Neuron (in vitro differentiated cells): Measurements from ENCODE around the gene PPP4R1.

Experiments
- H2AFZ ChIP-seq: one replicate; pipeline ENCODE4 v1.6.1; 2013; ENCODE audit warnings: low read depth, mild to moderate bottlenecking, inconsistent platforms, low read length, moderate library complexity
- H3K27me3 ChIP-seq: one replicate; pipeline ENCODE4 v1.6.1; 2013; ENCODE audit warnings: low read length; ENCODE audit not compliant: insufficient read depth
- H3K36me3 ChIP-seq: one replicate; pipeline ENCODE4 v1.6.1; 2013; ENCODE audit warnings: low read length; ENCODE audit not compliant: insufficient read depth
- H3K4me1 ChIP-seq: one replicate; pipeline ENCODE4 v1.6.1; 2013; ENCODE audit warnings: low read length; ENCODE audit not compliant: insufficient read depth
- H3K4me3 ChIP-seq: 2 replicates; pipeline ENCODE4 v1.5.1; 2013; ENCODE audit warnings: mild to moderate bottlenecking, low read length, moderate library complexity
- H3K9me3 ChIP-seq: one replicate; pipeline ENCODE4 v1.6.1; 2013; ENCODE audit warnings: low read length

The PPP4R1 gene

GRCh38 chr18:9614401-9615279 lies at the start of gene PPP4R1:
PPP4R1 (minus strand) TSS chr18:9614559; CDS start chr18:9614484, 75 bp downstream.
- H3K27me3 ChIP-seq = no peaks in the 10 kb centered on the region
- H3K36me3 ChIP-seq = peaks cover 9% of the 10 kb centered on the region
- peaks cover 5% of the 10 kb centered on the region for H3K9me3 ChIP-seq
- H2AFZ ChIP-seq = no peak within 1 kb of the TSS
- peaks cover 28% of the 10 kb centered on the region for H3K4me1 ChIP-seq
- peak within 1 kb of the TSS; percentile 97 for H3K4me3 ChIP-seq

- no peaks in the 10 kb centered on the region for H3K36me3 ChIP-seq
- no peak overlapping the region for H2AFZ ChIP-seq
- no peak overlapping the region for H3K4me3 ChIP-seq
- H3K9me3 ChIP-seq = no peaks in the 10 kb centered on the region
- peaks cover 19% of the 10 kb centered on the region for H3K4me1 ChIP-seq
- H3K27me3 ChIP-seq = no peaks in the 10 kb centered on the region
Observed at GRCh38 chr18:9663377-9663776, 49.0 kb upstream of the PPP4R1 start.

GRCh38 chr18:9661564-9661963 lies 47.2 kb upstream of the PPP4R1 start:
- H2AFZ ChIP-seq = no peak overlapping the region
- no peak overlapping the region for H3K4me3 ChIP-seq
- H3K9me3 ChIP-seq = no peaks in the 10 kb centered on the region
- H3K27me3 ChIP-seq = no peaks in the 10 kb centered on the region
- H3K4me1 ChIP-seq = peaks cover 19% of the 10 kb centered on the region
- no peaks in the 10 kb centered on the region for H3K36me3 ChIP-seq

GRCh38 chr18:9659499-9660375 lies 45.4 kb upstream of the PPP4R1 start:
- Histone ChIP-seq H2AFZ (no peak overlapping the region), H3K36me3 (no peaks in the 10 kb centered on the region), H3K27me3 (no peaks in the 10 kb centered on the region), H3K4me3 (no peak overlapping the region), H3K4me1 (peaks cover 20% of the 10 kb centered on the region), H3K9me3 (no peaks in the 10 kb centered on the region)

GRCh38 chr18:9658087-9658641 lies 43.8 kb upstream of the PPP4R1 start:
- H3K4me3 ChIP-seq = no peak overlapping the region
- H3K27me3 ChIP-seq = no peaks in the 10 kb centered on the region
- peaks cover 20% of the 10 kb centered on the region for H3K4me1 ChIP-seq
- no peaks in the 10 kb centered on the region for H3K36me3 ChIP-seq
- no peaks in the 10 kb centered on the region for H3K9me3 ChIP-seq
- H2AFZ ChIP-seq = no peak overlapping the region

- H3K27me3 ChIP-seq = no peaks in the 10 kb centered on the region
- no peak overlapping the region for H3K4me3 ChIP-seq
- H2AFZ ChIP-seq = no peak overlapping the region
- H3K4me1 ChIP-seq = peaks cover 20% of the 10 kb centered on the region
- no peaks in the 10 kb centered on the region for H3K36me3 ChIP-seq
- no peaks in the 10 kb centered on the region for H3K9me3 ChIP-seq
Observed at GRCh38 chr18:9655232-9655767, 40.9 kb upstream of the PPP4R1 start.

DNA sequence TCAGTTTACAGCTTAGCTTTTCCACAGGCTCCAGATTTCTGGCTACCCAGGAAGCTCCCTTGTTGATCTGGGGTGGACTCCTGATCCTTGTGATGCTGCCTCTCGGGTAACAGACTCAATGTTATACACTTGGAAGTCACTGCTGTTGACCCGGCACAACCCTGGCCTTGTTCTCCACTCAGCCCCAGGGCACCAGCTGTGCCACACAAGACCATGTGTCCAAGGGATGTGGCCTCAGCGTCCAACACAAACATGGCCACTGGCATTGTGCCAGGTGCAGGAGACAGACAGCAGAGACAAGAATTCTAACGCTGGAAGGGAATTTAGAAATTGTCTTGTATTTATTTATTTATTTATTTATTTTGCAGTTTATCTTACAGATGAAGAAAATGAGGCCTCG lies 39.0 kb upstream of the PPP4R1 start:
- H3K9me3 ChIP-seq = no peaks in the 10 kb centered on the region
- no peak overlapping the region for H2AFZ ChIP-seq
- no peaks in the 10 kb centered on the region for H3K27me3 ChIP-seq
- peaks cover 20% of the 10 kb centered on the region for H3K4me1 ChIP-seq
- H3K36me3 ChIP-seq = no peaks in the 10 kb centered on the region
- H3K4me3 ChIP-seq = no peak overlapping the region

- H2AFZ ChIP-seq = no peak overlapping the region
- H3K4me3 ChIP-seq = no peak overlapping the region
- peaks cover 2% of the 10 kb centered on the region for H3K4me1 ChIP-seq
- no peaks in the 10 kb centered on the region for H3K36me3 ChIP-seq
- no peaks in the 10 kb centered on the region for H3K9me3 ChIP-seq
- no peaks in the 10 kb centered on the region for H3K27me3 ChIP-seq
Observed at GRCh38 chr18:9649164-9649540, 34.8 kb upstream of the PPP4R1 start.

- no peak overlapping the region for H3K4me3 ChIP-seq
- peaks cover 7% of the 10 kb centered on the region for H3K4me1 ChIP-seq
- no peaks in the 10 kb centered on the region for H3K27me3 ChIP-seq
- H3K36me3 ChIP-seq = no peaks in the 10 kb centered on the region
- no peak overlapping the region for H2AFZ ChIP-seq
- no peaks in the 10 kb centered on the region for H3K9me3 ChIP-seq
Observed at GRCh38 chr18:9648431-9649163, 34.2 kb upstream of the PPP4R1 start.

GRCh38 chr18:9647496-9648323 lies 33.4 kb upstream of the PPP4R1 start:
- Histone ChIP-seq H3K4me1 (peaks cover 15% of the 10 kb centered on the region), H3K27me3 (no peaks in the 10 kb centered on the region), H2AFZ (no peak overlapping the region), H3K4me3 (no peak overlapping the region), H3K9me3 (no peaks in the 10 kb centered on the region), H3K36me3 (no peaks in the 10 kb centered on the region)

DNA sequence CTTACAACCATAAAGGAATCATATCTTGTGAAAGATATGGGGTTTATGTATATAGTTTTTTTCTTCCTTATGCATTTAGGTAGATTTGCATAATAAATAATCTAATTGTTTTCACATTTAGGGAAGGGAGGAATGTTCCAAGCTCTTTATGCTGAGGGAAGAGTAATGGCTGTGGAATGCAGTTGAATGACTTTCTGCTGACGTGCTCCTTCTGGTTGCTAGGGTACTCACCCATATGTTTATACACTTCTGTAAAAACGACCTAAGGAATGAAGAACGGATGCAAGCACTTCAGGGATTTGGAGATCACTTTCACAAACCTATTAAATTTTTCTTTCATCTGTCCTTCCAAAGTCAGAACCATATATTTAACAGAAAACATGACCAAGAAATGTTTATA lies 29.2 kb upstream of the PPP4R1 start:
- Histone ChIP-seq H3K36me3 (no peaks in the 10 kb centered on the region), H3K27me3 (no peaks in the 10 kb centered on the region), H3K4me3 (no peak overlapping the region), H3K9me3 (no peaks in the 10 kb centered on the region), H3K4me1 (peaks cover 24% of the 10 kb centered on the region), H2AFZ (peak overlapping the region; percentile 18)
